DMS53 (cell line): ENCODE data around the gene SLC4A1AP.
"Not testable (repeated sequence)": the region's sequence is repeated elsewhere in the genome, so short reads cannot be mapped to it uniquely, and the experiment has no call there.

Source experiments
- DNase-seq: peaks from one replicate; lab custom pipeline; 2025; lab: John Stamatoyannopoulos, UW

SLC4A1AP gene

DNA sequence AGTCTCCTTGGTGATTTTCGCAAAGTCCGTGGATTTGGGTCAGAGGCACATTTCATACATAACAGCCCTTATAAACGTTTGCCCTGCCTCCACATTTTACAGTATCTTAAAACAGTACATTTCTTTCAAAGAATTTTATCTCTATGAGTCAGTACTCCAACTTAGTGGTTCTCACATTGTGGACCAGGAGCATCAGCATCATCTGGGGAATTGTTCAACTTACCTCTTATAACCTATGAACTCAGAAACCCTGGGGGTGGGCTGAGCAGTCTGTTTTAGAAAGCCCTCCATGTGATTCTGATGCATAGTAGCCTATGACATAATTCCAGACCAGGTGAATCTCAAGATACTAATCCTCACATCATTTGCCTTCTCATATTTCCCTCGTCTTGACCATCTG lies 12.6 kb upstream of the SLC4A1AP start:
- no peak for DNase-seq

DNA sequence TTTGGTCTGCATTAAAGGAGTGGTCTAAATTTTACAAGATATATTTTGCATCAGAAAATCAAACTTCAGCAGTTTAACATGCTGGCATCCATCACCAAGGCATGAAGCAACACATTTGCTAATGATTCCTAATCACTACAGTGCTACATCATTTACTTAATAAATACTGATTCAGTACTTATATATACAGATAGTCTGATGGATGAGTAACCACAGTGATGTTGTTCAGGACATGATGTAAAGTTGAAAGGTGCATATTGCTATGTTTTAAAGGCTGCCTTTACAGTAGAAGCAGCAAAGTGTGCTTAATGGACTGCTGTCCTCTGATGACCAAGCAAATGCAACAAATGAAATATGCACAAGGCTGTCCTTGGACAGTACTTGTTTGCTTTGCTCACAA lies 11.3 kb upstream of the SLC4A1AP start:
- no peak for DNase-seq

DNA sequence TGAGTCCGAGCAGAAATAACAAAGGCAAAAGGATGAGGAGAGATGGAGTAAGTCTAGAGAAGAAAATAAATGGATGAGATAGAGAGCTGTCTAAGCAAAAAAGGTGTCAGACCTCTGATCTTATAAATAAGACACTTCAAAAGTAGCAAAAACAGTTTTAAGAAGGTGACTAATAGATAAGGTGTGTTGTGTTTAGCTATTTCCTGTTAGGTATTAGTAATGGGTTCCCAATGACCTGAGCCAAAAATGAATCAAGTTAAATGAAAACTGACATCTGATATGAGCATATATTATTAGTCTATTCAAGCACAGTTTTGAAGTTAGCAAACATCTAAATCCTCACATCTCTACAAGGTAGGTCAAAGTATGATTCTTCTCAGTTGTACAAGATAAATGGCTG lies 10.9 kb upstream of the SLC4A1AP start:
- no peak for DNase-seq

DNA sequence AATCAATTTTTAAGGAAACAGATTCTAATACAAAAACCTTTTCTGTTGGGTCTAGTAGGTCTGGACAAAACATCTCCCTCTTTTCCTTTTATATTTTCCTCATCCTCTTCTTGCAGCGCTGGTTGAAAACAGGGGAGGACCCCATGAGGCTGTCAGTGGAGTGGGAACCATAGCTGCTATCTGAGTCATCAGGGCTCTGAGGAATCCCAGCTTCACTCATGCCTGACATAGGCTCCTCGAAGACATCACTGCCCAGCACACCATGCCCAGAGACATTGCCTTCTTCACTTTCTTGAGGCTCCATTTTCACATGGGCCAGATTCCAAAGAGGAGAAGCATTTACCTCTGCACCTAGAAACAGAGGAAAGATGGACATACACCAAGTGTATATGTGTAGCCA lies 10.3 kb upstream of the SLC4A1AP start:
- DNase-seq: no peak

DNA sequence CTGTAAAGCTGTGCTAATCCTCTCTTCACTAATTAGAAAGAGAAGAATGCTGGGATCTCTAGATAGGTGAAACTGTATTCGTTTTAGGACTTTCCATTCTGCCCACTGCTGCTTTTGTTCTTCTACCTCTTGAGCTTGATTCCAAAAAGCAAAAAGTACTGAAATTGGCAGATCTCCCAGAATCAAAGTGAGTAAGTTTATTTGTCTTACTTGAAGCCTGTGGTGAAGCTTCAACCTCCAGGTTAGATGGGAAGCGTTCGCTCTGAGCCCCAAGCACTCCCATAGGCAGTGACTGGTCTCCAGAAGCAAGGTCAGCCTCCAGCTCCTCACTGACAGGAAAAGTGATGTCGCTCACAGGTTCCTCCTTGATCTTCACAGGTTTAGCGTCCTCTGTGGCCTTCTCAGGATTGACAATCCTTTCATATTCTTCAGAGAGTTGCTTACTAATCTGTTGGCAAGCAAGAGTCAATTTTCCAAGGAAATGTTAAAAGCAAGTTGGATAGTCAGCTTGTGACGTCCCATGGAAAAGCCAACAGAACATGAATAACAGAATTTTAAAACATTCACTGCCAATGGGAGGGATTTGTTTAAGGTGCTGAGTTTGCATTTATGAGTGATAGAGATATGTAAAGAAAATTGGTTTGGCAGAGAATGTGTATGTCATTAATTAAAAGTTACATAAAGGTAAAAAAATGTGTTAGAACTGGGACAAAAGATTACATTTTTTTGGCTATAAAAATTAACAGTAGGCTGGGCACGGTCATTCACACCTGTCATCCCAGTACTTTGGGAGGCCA lies 8.3 kb upstream of the SLC4A1AP start:
- no peak for DNase-seq

- no peak for DNase-seq
These were observed 2.3 kb upstream of the SLC4A1AP start for GRCh38 chr2:27661371-27661770.

DNA sequence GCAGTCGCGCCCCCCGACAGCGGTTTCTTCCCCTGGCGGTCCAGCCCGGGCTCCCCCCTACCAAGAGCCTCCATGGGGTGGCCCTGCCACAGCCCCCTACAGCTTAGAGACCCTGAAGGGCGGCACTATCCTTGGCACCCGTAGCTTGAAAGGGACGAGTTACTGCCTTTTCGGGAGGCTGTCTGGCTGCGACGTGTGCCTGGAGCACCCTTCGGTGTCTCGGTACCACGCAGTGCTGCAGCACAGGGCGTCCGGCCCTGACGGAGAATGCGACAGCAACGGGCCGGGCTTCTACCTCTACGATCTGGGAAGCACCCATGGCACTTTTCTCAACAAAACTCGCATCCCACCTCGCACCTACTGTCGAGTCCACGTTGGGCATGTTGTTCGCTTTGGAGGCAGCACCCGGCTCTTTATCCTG lies 475 bp downstream of the SLC4A1AP start:
- DNase-seq: peak; percentile 39

- no peak for DNase-seq
These were observed 1.1 kb downstream of the SLC4A1AP start for GRCh38 chr2:27664622-27665363.

GRCh38 chr2:27667446-27667845 lies 3.8 kb downstream of the SLC4A1AP start:
- DNase-seq: no peak

GRCh38 chr2:27671235-27671634 lies 7.5 kb downstream of the SLC4A1AP start:
- no peak for DNase-seq

DNA sequence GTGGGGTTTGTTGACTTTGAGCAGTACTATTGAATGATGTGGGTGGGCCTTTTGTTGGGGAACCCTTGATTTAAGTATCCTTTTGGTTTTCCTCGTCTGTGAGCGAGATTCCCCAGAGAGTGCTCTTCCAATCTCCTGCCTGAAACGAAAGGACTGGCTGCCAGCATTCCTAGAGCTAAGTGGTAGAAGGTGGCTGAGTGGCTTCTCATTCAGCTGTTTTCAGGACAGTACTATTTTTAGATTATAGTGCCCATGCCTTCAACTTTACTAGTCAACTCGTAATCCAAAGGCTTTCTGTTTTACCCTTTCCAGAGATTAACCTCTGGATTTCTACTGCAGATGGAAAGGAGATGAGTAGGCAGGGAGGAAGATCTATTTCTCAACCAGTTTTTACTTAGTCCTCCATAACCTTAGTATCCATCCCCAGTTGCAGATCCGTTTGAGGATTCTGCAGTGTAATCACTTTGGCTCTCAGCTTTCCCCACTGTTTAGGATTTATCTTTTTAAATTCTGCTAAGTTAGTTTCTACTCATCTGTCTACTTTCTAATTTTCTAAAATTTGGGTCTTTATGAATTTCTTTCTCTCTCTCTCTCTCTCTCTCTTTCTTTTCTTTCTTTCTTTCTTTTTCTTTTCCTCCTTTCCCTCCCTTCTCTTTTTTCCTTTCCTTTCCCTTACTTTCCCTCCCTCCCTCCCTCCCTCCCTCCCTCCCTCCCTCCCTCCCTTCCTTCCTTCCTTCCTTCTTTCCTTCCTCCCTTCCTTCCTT lies 9.2 kb downstream of the SLC4A1AP start:
- no peak for DNase-seq

DNA sequence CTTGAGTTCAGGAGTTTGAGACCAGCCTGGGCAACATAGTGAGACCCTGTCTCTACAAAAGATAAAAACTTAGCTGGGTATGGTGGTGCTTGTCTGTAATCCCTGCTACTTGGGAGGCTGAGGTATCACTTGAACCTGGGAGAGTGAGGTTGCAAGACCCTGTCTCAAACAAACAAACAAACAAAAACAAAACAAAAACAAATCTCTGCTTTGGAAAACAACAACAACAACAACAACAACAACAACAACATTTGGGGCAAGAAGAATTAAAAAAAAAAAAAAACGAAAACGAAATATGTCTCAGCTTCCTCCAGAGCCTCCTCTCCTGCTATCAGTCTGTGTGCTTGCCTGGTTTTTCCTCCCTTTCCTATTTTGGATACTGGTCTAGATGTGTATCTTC lies 16.9 kb downstream of the SLC4A1AP start:
- no peak for DNase-seq

GRCh38 chr2:27681841-27682240 lies 18.2 kb downstream of the SLC4A1AP start:
- peak; percentile 18 for DNase-seq

DNA sequence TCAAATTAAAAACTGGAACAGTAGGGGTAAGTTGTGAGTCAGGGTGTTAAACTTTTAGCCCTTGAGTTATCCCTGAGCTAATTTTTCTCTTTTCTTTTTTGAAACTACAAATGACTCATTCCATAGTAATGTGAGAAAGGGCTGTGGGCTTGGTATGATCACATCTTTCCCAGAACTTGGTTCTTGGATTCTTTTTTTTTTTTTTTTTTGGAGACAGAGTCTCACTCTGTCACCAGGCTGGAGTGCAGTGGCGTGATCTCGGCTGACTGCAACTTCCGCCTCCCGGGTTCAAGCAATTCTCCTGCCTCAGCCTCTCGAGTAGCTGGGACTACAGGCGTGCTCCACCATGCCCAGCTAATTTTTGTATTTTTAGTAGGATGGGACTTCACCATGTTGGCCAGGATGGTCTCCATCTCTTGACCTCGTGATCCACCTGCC lies 18.7 kb downstream of the SLC4A1AP start:
- DNase-seq: peak; percentile 10

DNA sequence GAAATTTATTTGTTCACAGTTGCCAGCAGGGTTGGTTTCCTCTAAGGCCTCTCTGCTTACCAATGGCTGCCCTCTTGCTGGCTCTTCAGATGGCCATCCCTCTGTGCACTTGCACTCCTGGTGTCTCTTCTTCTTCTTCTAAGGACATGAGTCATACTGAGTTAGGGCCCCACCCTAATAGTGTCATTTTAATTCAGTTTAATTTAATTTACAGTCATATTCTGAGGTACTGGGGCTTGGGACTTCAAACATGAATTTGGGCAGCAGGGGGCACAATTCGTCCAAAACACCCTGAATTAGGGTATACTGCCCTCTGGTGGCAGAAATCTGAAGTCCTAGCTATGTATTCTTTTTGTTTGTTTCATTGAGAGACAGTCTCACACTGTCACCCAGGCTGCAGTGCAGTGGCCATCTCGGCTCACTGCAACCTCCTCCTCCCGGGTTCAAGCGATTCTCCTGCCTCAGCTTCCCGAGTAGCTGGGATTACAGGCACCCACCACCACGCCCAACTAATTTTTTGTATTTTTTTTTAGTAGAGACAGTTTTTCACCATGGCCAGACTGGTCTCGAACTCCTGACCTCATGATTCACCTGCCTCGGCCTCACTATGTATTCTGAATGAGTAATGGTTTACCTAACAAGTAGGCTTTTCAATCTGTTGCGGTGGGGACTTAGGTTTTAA lies 19.8 kb downstream of the SLC4A1AP start:
- peak; percentile 90 for DNase-seq

- not testable (repeated sequence) for DNase-seq
These were observed 21.3 kb downstream of the SLC4A1AP start for GRCh38 chr2:27685006-27685405.

GRCh38 chr2:27685577-27685976 lies 21.9 kb downstream of the SLC4A1AP start:
- DNase-seq: no peak

DNA sequence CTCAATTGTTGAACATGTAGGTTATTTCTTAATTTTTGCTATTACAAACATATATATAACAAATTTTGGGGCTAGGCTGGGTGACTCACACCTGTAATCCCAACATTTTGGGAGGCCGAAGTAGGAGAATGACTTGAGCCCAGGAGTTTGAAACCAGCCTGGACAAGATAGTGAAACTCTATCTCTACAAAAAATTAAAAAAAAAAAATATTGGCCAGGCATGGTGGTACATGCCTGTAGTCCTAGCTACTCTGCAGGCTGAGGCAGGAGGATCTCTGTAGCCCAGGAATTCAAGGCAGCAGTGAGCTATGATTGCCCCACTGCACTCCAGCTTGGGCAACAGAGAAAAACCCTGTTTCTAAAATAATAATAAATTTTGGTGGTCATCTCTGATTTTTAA lies 23.5 kb downstream of the SLC4A1AP start:
- DNase-seq: no peak

DNA sequence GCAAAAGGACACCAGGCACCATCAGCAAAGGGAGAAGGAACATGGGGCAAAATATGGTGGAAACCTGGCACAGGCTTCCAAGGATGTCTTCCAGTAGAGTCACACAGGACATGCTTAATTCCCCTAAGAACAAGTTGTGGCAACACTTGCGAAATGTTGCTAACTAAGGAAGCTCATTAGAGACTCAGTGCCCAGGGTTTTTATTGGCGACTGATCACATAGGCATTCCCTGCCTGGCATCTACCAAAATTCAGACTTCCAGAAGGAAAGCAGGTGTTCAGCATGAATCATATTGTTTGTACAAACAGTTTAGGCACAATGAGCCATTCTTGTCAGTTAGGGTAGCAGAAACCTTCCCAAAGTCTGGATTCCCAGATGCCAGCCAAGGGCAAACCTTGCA lies 25.7 kb downstream of the SLC4A1AP start:
- peak; percentile 63 for DNase-seq

- peak; percentile 61 for DNase-seq
These were observed 26.4 kb downstream of the SLC4A1AP start for GRCh38 chr2:27690052-27690451.

- DNase-seq: no peak
These were observed 34.0 kb downstream of the SLC4A1AP start for GRCh38 chr2:27697660-27698059.

GRCh38 chr2:27701676-27702075 lies 38.0 kb downstream of the SLC4A1AP start:
- peak; percentile 57 for DNase-seq
